Measurements from ENCODE around the gene MSANTD2. TPM values are rescaled to one million over a fixed set of nuclear protein-coding genes. Genes with fewer than 3 reads are reported as not detected.

Gene MSANTD2
- total RNA-seq, 1 experiment from 2014 or later = 8.6 TPM

GRCh38 chr11:124758355-124759265 is 41.6 kb downstream of the MSANTD2 start:
- Histone ChIP-seq H3K4me2 (ENCODE audit: low read length) (peak overlapping the region; percentile 69), H3K9me2 (ENCODE audit: insufficient read depth) (no peaks in the 10 kb centered on the region), H3K4me1 (ENCODE audit: control insufficient read depth in 1 of 2, insufficient read depth in 2 of 2, low read length in 2 of 2) (peaks cover 14 to 36% of the 10 kb centered on the region in 2 experiments), H4K20me1 (ENCODE audit: insufficient read depth) (no peaks in the 10 kb centered on the region; the same call in 1 of the 2 replicates), H3K4me3 (replicated peaks in 1 of 2; ENCODE audit: low read depth in 1 of 2, low read length in 2 of 2) (peak overlapping the region; percentile 5 to 28; a peak in 3 of 4 replicates), H3K27me3 (ENCODE audit: insufficient read depth, low read length) (no peaks in the 10 kb centered on the region), H2AFZ (ENCODE audit: low read depth, low read length, poor library complexity, severe bottlenecking) (no peak overlapping the region), H3K27ac (ENCODE audit: low read depth, low read length) (no peak overlapping the region), H3K79me2 (ENCODE audit: insufficient read depth, low read length) (no peaks in the 10 kb centered on the region), H3K9ac (ENCODE audit: low read length) (no peak overlapping the region), H3K36me3 (ENCODE audit: control insufficient read depth in 1 of 2, insufficient read depth in 2 of 2, low read length in 2 of 2) (no peaks in the 10 kb centered on the region), H3K9me3 (ENCODE audit: control insufficient read depth in 1 of 2, insufficient read depth in 1 of 2, low read depth in 1 of 2, low read length in 2 of 2) (no peaks in the 10 kb centered on the region)
- POLR2A ChIA-PET = interaction anchor here (1.1 kb wide), 1 partner anchor 12 kb away, joined by 5 read pairs; no protein-coding TSS in a partner anchor
- DNase-seq (ENCODE audit: low read depth, low spot score) = peak; percentile 59
- BruUV-seq (replicated peaks) = no TSS peak
- TF ChIP-seq POLR2A (IDR thresholded peaks at IDR 0.05; ENCODE audit: borderline replicate concordance, extremely low read depth, insufficient read depth, insufficient read length) = no peak
- TF ChIP-seq, protein P1, sequence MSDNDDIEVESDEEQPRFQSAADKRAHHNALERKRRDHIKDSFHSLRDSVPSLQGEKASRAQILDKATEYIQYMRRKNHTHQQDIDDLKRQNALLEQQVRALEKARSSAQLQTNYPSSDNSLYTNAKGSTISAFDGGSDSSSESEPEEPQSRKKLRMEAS (IDR thresholded peaks at IDR 0.05) = no peak
- TF ChIP-seq JUND (IDR thresholded peaks at IDR 0.05) = no peak
- peak; percentile 11 for TF ChIP-seq TCF7L2 (IDR thresholded peaks at IDR 0.05; ENCODE audit: borderline replicate concordance, extremely low read depth, insufficient read depth, insufficient read length)
- TF ChIP-seq ELF1 (IDR thresholded peaks at IDR 0.05; ENCODE audit: borderline replicate concordance, low read depth) = no peak
- TF ChIP-seq RAD21 (IDR thresholded peaks at IDR 0.05; ENCODE audit: low read depth) = peak; percentile 61
- no peak for TF ChIP-seq REST (IDR thresholded peaks at IDR 0.05; ENCODE audit: low read depth)
- no peak for TF ChIP-seq POLR2AphosphoS5 (IDR thresholded peaks at IDR 0.05; ENCODE audit: low read depth, low read length)
- TF ChIP-seq CTCF (IDR thresholded peaks at IDR 0.05 in 2 of 3, conservative IDR thresholded peaks at IDR 0.05 in 1 of 3; ENCODE audit: borderline replicate concordance in 1 of 3, insufficient read depth in 1 of 3, low read depth in 2 of 3, low read length in 2 of 3) = peak; percentile 64 to 72 (median 72); a peak in 5 of 6 replicates
- TF ChIP-seq EZH2 (IDR thresholded peaks at IDR 0.05) = no peak
- TF ChIP-seq EZH2phosphoT487 (IDR thresholded peaks at IDR 0.05; ENCODE audit: borderline replicate concordance) = no peak
- no peak for TF ChIP-seq ZFX (IDR thresholded peaks at IDR 0.05)
- TF ChIP-seq YY1 (IDR thresholded peaks at IDR 0.05; ENCODE audit: extremely low read depth, insufficient replicate concordance, low read depth, low read length) = peak; percentile 42
- TF ChIP-seq SIN3A (IDR thresholded peaks at IDR 0.05; ENCODE audit: low read depth) = no peak
- TF ChIP-seq ZNF274 (IDR thresholded peaks at IDR 0.05; ENCODE audit: low read depth, low read length) = no peak
- RAD21 ChIA-PET (ENCODE audit: low non-redundant PET in 1 of 2, low total read pairs in 2 of 2, uncharacterized antibody in 2 of 2, unreplicated experiment in 2 of 2) = interaction anchor here in 1 of 2 experiments (0.9 kb wide), 1 partner anchor 90 kb away, joined by 4 read pairs; no protein-coding TSS in a partner anchor
- intact Hi-C loops (cut with micrococcal nuclease) = loop anchor here (1.0 kb wide), 1 partner anchor 11 kb away; no protein-coding TSS in a partner anchor
- CTCF ChIA-PET = interaction anchor here (0.9 to 1.8 kb wide), 4 partner anchors 12 to 89 kb away, joined by 4 to 9 read pairs (median 6); no protein-coding TSS in a partner anchor
- peak; percentile 79 for ATAC-seq

Measured in HCT116 (cell line).